Caki2 (cell line): Measurements from ENCODE around the gene SLC15A3. TPM values are rescaled to one million over a fixed set of nuclear protein-coding genes. Genes with fewer than 3 reads are reported as not detected.

ENCODE experiments used
- DNase-seq: peaks from one replicate; pipeline ENCODE4 v3.0.0-alpha.2; 2015; ENCODE audit warnings: low read depth
- in situ Hi-C: cut with HindIII; loops from 2 replicates; pipeline ENCODE4 v1.10.0; 2016; ENCODE audit warnings: low sequenced_read_pairs, low pct_unique_long_range_greater_than_20kb, mixed read lengths
- total RNA-seq: library from RNA; depleted of rRNA; stranded (reverse); fragments of >200 nt; shearing (Covaris generic); gene quantifications from 2 replicates; pipeline ENCODE4 v1.2.3, GENCODE V29; 2014; ENCODE audit warnings: low replicate concordance

SLC15A3 gene
- total RNA-seq, 1 experiment from 2014 or later = not detected

DNA sequence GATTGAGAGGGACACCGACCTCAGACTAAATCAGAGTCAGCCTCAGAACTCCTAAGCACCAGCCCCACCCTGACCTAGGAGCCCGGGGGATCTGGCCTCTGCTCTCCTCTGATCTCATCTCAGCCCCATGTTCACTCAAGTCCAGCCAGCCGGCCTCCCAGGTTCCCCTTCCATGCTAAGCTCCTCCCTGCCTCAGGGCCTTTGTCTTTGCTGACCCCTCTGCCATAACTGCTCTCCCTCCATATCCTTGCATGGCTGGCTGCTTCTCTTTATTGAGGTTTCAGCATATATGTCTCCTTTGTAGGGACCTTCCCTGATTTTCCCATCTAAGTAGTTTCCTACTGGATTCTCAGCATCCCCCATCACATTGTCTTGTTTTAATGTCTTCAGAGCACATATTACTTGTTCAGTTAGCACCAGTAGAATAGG, 780 bp upstream of the SLC15A3 start:
- no peak for DNase-seq
- in situ Hi-C loops = no loop called here

DNA sequence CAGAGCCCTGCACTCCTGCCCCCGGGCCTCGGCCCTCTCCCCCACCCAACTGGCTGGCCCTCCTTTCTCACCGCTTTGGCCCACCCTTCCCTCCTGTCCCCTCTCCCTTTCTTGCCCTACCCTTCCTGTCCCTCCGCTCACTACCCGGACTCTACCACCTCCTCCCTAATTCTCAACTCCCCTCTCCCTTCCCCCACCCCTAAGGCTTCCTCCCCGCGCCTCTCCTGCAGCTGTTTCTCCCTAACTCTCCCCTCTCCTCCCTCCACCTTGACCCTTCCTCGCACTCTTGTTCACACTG, 421 bp downstream of the SLC15A3 start:
- in situ Hi-C loops = no loop called here
- no peak for DNase-seq

DNA sequence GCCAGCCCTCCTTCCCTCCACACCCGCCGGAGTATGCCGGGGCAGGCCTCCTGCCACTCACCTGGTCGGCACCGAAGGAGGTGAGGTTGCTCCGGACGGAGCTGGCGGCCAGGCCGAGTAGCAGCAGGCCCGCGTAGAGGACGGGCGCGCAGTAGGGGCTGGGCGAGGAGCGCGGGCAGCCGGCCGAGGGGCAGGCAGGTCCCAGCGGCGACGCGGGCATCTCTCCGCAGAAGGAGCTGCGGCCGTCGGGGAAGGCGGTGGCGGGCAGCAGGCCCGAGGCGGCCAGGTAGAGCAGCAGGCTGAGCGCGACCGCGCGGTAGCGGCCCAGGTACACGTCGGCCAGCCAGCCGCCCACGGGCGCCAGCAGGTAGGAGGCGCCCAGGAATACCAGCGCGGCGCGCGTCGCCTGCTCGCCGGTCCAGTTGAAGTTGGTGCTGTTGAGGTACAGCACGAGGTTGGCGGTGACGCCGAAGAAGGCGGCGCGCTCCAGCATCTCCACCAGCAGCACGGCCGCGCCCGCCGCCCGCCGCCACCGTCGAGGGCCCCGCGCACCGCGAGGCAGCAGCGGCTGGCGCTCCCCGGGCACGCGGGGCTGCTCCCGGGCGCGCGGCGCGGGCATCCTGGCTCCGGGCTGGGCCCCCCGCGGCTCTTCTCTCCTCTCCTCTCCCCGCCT, 907 bp downstream of the SLC15A3 start:
- in situ Hi-C loops = no loop called here
- no peak for DNase-seq

DNA sequence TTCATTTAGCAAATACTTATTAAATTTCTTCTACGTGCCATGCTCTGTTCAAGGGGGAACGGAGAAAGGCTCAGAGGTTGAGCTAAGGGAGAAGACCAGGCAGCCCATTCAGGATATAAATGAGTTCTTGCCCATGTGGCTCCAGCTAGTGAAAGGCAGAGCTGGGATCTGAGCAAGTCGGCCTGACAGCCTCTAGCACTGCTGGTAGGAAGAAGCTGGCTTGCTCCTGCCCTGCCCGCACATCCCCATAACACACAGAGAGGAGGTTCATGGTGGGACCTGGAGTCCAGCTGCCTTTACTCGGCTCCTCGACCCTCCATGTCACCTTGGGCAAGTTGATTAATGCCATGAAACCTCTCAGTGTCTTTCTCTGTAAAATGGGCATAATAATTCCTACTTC, 2.0 kb downstream of the SLC15A3 start:
- no peak for DNase-seq
- in situ Hi-C loops = no loop called here

DNA sequence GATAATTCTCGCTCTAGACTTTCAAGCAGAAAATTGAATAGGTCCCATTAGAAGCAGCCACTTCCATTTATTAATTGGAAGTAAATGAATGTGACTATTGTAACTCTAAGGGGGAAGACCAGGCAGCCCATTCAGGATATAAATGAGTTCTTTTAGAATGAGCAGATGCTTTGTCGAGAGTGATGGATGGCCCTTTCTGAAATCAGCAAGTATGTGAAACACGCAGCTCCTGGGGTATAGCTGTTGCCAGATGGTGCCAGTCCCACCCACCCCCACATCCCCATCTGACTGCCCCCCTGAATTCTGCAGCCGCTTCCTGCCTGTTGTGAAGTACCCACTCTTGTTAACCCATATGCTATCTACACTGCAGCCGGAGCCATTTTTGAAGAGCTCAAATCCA, 3.7 kb downstream of the SLC15A3 start:
- in situ Hi-C loops = no loop called here
- no peak for DNase-seq

DNA sequence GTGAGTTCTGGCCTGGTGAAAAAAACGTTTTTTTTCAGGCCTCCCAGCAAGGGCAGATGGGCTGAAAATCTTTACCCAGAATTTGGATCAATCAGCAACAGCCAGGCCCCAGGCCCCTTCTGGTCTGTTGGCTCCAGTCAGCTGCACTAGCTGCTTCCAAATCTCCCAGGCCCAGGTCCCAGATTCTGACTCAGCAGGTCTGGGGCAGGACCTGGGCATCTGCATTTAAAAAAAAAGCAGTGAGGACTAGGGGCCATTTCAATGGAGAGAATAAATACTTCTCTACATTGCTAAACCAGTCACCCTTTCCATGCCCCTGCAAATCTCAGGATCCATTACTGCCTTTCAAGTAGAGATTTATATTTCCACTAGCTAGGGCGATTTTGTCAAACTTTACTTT, 4.3 kb downstream of the SLC15A3 start:
- in situ Hi-C loops = no loop called here
- no peak for DNase-seq

DNA sequence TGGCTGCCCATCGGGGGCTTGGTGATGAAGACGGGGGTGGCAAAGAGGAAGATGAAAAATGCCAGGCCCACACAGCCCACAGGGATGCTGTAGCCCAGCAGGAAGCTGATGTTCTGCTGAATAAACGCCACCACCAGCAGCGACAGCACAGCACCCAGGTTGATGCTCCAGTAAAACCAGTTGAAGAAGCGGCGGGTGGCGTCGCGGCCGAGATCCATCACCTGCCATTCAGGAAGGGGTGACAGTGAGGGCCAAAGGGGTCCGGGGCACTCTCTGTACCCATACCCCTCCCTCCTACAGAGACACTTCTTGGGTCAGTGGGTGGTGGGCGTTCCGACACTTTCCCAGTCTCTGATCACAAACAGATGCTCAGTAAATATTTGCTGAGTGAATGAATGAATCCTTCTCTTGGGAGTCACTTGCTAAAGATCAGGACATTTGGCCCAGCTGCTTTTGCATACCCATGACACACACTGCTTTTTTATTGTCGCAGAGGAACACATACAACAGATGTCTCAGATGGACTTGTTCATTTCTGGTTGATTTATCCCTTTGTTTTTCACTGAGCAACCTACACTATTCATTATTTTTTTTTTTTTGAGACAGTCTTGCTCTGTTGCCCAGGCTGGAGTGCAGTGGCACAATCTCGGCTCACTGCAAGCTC, 5.2 kb downstream of the SLC15A3 start:
- in situ Hi-C loops = no loop called here
- no peak for DNase-seq

DNA sequence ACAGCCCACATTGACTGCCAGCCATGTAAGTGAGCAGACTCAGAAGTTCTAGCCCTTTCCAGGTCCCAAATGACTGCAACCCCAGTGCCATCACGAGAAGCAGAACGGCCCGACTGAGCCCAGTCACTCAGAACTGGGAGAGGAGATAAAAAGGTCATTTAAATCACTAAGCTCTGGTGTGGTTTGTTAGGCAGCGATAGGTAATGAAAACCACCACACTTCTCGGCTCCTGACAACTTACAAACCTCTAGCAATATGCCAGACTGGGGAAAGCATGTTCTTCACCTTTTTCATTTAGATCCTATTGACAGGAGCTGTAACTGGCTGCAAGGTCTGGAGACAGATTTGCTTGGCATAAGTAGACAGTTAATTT, 6.7 kb downstream of the SLC15A3 start:
- in situ Hi-C loops = no loop called here

DNA sequence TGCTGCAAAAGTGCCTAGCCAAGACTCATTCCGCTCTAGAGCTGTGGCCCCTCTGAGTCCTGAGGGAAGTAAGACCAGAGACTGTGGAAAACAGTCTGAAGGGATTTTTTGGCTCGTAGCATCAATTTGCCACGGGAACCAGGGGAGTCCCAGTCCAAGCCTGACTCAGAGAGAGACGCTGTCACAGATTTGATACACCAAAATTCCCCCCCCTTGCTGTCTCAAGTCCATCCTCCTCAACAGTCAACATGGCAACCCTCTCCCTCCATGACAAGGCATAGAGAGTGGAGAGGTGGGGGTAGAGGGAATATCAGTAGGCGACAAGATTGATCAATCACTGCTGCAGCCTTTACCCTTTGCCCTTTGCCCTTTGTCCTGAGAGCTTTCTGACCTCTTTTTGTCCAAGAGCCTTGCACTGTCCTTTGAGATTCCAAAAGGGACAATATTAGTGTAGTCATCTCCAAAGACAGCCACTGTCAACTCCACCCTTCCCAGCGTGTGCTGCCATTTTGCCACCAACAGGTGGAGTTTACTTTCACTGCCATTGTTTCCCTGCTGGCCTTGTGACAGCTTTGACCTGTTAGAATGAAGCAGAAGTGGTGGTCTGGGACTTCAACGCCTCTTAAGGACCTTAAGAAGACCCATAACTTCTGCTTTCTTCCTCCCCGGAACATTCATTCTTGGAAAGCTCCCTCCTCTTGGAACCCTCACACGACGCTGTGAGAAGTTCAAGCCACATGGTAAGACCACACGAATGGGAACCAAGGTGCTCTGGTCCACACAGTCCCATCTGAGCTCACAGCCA, 7.3 kb downstream of the SLC15A3 start:
- in situ Hi-C loops = no loop called here
- no peak for DNase-seq

More for the DNA sequence above, 6.7 kb downstream of the SLC15A3 start:
- DNase-seq = no peak

DNA sequence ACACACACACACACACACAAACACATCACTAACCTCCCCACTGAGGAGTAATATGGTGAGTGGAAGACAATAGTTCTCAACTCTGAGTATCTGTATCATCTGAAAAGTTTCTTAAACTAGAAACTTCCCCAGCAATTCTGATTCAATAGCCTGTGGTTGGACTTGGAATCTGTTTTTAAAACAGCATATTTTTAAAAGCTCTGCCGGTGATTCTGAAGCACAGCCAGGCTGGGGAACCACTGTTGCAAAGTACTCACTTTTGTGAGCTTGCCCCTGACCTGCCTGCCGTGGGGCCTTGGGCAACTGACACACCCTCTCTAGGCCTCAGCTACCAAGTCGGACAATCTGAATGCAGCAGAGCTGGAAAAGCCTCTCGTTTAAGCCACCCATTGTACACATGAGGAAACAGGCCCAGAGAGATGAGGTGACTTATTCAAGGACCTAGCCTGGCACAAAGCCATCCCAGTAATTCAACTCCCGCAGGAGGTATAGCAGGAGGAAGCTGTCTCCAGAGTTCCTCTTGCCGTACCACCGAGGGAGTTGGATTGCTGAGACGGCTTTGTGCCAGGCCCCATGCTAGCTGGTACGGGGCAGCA, 8.9 kb downstream of the SLC15A3 start:
- in situ Hi-C loops = no loop called here
- DNase-seq = no peak

DNA sequence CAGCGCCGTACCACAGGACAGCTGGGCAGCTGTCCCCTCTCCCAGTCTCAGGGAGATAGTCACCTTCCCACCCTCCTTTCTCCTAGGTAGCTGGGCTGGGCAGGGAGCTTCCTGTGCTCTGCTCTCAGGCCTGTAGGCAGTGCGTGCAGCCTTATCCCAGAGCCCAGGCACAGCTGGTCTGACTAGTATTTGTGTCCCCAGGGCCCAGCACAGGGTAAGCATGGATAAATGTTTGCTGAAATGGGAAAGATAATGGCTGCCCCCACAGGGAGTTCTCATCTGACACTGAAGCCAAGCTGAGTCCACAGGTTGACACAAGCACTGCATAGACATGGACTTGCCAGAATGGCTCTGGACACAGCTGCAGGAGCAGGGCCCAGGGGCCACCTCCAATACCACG, 9.8 kb downstream of the SLC15A3 start:
- no peak for DNase-seq
- in situ Hi-C loops = no loop called here

DNA sequence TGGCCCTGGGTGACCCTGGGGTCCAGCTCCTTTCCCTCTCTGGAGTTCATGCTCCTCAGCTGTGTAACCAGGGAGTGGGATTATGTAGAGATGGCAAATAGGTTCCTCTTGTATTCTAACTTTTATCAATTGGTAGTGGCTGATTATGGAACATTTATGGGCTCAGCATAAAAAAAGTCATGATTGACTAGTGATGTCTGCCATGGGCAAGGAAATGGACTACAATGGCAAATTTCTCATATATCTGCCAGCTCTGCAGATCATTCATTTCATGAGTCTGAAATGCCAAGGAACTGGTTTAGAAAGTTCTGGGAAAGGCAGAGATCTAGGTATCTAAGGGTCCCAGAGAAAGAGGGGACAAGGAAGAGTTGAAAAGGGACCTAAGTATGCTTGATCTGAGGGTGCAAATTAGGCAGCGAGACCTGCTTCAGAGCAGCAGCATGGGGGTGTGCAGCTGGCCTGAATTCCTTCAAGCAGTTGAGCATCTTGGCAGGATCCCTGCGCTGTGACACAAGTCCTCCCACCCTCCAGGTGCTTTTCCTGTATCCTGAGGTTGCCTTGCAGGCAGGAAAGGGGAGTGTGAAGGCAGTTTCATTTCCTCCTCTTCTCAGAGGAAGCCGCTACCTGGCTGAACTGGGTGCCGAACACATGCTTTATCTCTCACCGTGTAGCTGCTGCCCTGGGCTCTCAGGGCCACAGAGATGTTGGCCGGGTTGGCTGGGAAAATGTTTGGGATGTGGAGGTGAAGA, 10.4 kb downstream of the SLC15A3 start:
- no peak for DNase-seq
- in situ Hi-C loops = no loop called here

DNA sequence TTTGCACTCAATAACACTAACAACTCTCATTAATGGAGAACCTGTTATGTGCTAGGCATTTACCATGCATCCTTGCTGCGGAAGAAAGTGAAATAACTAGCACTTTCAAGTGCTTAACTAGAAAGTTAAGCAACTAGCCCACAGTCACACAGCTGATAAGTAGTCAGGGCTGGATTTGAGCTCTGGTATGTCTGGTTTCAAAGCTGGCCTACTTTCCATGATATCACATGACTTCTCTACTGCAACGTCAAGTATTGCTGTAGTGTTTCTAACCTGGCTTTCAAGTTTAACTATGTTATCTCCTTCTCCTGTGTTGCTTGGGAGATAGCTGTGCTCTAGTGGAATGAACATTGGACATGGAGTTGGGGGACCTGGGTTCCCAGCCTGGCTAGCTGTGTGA, 12.1 kb downstream of the SLC15A3 start:
- DNase-seq = no peak
- in situ Hi-C loops = no loop called here

DNA sequence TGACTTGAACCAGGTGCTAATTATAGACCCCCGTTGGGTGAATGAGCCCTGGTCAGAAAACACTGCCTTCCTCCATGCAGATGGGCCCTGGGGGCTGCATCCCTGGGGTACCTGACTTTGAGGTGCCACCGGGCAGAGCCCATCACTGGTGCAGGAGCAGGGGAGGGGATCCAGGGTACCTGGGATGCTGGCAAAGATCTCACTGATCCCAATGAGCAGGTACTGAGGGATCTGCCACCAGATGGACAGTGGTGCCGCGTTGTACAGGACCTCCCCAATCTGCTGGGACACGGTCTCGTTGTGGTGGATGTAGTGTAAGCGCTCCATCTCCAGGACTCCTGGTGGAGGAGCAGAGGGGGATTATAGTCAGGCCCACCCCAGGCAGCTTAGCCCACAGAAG, 12.7 kb downstream of the SLC15A3 start:
- DNase-seq = no peak
- in situ Hi-C loops = no loop called here

DNA sequence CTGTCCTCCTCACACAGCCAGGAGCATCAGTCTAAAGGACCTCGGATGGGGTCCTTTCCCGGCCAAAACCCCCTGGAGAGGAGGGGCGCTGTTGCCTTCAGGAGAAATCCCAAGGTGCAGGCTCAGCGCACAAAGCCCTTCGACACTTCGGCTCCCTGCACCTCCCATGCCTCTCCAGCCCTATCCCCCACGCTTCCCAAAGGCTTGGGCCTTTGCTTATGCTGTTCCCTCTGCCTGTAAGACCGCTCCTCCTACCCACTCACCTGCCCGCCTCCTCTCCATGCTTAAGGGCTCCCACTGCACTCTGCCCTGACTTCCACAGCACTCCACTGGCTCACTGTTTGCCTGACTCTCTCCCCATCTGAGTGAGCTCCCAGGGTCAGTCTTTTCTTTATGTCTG, 13.5 kb downstream of the SLC15A3 start:
- DNase-seq = no peak
- in situ Hi-C loops = no loop called here

DNA sequence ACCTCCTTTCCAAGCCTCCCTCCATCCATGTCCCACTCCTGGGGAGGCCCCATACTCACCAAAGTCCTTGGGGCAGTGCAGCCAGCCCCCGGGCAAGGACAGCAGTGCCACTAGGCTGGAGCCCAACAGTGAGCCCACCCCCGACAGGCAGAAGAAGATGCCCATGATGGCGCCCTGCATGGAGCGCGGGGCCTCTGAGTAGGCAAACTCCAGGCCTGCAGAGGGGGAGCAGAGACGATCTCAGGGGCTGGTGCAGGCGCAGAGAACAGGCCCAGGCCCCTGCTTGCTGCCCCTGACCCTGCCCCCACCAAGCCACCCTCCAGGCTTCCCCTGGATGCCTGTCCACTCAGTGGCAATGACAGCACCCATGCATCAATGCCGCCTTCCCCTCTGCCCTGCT, 14.2 kb downstream of the SLC15A3 start:
- no peak for DNase-seq
- in situ Hi-C loops = no loop called here

DNA sequence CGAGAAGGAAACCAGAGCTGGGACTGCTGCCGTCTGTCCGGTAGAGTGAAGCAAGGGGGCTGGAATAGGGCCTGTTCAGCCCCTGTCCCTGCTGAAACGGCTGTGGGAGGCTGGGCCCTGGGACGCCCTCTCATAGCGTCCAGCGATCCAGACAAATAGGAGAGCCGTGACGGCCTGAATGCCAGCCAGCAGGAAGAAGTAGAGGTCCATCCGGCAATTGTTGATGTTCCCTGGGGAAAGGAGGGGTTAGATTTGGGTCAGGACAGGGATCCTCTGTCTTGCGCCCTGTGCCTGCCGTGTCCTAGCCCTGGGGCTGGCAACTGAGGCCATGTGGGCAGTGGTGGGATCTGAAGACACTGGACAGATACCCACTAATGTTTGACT, 14.8 kb downstream of the SLC15A3 start:
- DNase-seq = no peak
- in situ Hi-C loops = no loop called here

DNA sequence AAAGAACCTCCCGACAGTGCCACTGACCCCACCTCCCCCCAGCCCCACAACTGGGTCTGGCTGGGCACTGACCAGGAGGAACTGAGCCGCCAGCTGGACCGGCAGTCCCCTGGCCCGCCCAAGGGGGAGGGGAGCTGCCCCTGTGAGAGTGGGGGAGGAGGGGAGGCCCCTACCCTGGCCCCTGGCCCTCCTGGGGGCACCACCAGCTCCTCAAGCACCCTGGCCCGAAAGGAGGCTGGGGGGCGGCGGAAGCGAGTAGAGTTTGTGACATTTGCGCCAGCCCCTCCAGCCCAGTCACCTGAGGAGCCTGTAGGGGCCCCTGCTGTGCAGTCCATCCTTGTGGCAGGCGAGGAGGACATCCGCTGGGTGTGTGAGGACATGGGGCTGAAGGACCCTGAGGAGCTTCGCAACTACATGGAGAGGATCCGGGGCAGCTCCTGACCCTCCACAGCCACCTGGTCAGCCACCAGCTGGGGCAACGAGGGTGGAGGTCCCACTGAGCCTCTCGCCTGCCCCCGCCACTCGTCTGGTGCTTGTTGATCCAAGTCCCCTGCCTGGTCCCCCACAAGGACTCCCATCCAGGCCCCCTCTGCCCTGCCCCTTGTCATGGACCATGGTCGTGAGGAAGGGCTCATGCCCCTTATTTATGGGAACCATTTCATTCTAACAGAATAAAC, 15.4 kb downstream of the SLC15A3 start:
- DNase-seq = no peak
- in situ Hi-C loops = no loop called here
